GM21423 (cell line): Measurements from ENCODE around the gene HDAC9.

Experiments used
- ATAC-seq: cut with Tn5 transposase; IDR thresholded peaks from one replicate; pipeline ENCODE4 v1.9.1; 2021; ENCODE audit warnings: mild to moderate bottlenecking, moderate library complexity; ENCODE audit not compliant: unreplicated experiment

Gene HDAC9

DNA sequence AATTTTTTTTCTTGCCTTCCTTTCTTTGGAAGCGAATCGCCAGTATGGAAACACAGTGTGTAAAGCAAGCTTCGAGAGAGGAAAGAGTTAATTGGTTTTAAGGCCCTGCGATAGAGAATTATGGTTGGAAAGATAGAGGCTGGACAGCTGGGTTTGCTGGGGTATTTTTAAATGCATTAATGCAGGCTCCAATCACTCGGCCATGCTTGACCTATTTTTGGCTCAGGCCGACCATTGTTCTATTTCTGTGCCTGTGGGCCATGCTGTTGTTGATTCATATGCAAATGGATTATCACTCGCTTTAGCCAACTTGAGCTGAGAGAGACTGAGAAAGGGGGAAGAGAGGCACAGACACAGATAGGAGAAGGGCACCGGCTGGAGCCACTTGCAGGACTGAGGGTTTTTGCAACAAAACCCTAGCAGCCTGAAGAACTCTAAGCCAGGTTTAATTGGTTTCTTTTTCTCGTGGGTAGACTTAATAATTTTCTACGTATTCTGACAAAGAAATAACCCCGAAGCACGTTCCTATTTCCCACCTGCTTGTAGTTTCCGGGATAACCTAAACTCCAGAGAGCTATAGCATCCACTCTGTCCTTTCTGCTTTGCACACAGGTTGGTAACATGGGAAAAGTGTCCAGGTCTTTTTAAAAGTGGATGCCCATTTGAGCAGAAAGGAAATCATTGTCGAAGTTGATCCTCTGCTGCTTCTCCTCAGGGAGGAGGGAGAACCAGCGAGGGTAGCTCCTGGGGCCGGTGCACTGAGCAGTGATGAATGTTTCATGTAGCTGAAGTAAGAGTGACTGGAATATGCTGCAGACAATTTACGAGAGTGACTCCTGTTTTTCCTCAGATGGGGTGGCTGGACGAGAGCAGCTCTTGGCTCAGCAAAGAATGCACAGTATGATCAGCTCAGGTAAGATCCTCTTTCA lies at the start of gene HDAC9:
Gene HDAC9, plus strand, starts transcription at position 338 of the 929 bp plus-strand sequence. Its CDS starts 554 bp downstream, at position 892.
- ATAC-seq = peak; percentile 89

DNA sequence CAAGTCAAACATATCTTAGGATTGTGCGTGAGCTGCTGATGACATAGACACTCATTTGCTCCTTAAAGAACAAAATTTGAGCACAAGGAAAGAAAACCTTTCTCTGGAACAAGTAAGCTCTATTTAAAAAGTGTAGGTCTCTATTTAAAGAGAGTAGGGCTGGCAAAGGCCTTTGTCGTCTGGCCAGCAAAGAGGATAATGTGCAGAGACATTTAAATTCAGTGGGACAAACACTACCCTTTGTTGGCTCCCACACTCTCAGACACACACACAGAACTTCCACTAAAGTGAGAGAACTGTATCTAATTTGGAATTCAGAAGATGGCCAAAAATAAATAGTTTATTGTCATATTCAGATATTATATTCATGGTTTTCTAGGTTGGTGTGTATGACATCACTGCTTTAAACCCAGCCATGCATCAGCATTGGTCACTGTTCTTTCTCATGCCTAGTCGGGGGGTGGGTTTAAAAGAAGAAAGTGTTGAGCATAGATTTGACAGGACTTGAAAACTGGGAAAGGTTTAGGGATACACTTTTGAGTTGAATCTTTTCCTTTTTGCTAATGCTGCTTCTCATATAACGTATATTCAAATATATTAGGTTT lies 49.5 kb upstream of the HDAC9 start:
- no peak for ATAC-seq

DNA sequence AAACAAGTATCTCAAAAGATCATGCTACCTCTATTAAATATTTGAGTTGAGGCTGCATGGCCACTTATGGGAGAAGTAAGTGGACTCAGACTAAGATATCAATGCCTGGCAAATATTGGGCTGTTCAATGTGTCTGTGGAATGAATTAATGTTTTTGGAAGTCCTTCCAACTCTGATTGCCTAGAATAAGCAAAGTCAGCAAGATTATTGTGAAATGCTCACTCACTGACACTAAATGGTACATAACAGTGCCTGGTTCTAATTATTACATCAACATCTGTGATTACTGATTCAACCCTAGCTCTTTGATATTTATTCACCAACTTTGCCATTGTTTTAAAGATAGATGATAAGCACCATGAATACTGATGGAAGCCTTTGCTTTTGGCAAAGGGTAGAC lies 45.5 kb upstream of the HDAC9 start:
- no peak for ATAC-seq

DNA sequence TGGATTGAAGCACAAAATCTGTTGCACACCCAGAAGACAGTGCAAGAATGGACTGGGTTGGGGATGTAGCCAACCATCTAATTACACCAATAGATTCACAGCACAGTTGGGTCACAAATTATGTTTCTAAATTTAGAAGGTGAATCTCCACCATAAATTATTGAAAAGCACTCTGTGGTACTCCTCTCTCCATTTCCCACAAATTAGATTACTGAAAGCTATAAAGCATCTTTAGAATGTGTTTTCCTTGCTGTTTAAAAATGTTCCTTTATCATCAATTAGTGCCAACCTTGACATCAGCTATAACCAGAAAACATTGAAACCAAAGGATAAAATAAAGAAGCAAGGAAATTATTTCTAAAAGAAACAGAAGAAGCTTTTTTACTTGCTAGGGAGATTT lies 39.9 kb upstream of the HDAC9 start:
- ATAC-seq = no peak

DNA sequence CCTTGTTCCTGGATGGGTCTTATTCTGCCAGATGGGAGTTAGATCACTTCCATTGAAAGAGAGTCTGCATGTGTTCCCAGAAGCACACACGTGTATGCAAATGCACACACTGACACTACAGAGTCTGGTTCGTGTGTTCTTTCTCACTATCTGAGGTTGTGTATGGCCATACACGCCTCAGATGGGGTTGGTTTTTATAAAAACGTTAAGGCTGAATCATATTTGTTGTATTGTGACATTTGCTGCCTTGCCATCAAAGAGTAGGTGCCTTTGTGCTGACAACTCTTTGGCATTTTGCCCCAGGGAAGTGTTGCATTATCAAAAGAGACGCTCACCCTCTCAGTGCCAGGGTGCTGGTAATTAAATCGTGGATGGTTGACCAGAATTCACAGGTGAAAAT lies 37.7 kb upstream of the HDAC9 start:
- no peak for ATAC-seq

DNA sequence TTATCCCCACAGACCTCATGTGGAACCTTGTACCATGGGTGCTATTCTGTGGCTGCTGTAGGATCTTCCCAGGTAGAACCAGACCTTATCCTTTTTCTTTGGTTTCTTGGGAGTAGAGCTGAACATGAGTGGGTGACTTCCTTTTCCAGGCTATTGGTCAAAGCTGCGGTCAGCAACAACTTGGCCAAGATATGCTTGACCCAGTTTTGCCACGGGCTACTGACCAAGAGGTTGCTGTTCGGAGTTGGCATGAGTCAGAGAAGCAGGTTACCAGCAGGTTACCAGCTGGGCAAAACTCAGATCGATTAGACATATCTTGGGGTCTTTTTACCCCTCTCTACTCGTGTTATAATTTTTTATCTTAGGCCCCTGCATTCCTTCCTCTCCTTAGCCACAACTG lies 36.7 kb upstream of the HDAC9 start:
- no peak for ATAC-seq

DNA sequence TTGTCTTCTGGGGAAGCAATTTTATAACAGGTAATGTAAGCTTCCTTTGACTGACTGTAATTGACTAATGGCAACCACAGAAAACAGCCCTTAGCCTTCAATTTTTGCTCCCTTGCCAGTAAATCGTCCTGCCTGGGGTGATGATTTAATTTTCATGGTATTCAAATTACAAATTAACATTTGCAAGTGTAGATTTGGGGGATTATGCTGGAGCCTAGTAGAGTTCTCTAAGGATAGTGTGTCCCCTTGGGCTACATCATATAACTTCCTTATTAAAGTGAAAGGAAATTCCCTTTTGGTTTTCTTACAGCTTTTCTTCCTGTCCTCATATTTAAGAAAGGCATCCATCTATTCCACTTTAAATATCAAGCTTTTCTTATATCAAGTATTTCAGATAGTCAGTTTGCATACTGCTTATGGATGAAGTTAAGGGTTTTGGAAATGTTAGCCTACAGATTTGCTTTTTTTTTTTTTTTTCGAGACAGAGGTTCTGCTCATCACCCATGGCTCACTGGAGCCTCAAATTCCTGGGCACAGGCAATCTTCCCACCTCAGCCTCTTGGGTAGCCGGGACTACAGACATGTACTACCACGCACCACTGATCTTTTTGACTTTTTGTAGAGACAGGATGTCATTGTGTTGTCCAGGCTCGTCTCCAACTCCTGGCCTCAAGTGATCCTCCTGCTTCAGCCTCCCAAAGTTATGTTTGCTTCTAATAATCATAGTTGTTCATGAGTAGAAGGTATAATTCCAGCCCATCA lies 35.9 kb upstream of the HDAC9 start:
- no peak for ATAC-seq

DNA sequence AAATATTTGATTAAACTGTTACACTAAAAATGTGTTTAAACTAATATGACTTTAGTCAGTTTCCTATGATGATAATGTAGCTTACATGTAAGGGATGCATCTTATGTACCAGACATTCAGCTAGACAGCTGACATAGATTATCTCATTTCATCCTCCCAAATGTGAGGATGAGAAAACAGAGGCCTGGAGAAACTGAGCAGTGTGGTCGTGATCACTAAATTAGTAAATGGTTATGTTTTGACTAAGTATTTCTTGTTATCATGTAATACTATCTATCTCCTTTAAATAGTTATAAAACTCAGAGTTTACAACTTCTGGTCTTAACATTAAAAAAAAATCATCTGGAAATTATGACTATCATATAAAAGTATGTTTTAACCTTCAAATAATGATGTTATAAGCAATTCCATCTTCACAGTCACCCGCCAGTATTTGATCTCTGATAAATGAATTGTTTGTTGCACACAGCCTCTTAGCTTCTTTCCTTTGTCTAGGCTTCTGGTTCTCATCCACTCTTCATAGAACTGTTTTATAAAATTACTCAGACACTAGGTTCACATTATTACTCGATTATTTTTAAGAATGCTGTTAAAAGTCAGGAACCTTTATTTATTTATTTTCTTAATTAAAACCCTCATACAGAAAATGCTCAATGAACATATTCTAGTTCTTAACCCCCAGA lies 33.6 kb upstream of the HDAC9 start:
- ATAC-seq = no peak

DNA sequence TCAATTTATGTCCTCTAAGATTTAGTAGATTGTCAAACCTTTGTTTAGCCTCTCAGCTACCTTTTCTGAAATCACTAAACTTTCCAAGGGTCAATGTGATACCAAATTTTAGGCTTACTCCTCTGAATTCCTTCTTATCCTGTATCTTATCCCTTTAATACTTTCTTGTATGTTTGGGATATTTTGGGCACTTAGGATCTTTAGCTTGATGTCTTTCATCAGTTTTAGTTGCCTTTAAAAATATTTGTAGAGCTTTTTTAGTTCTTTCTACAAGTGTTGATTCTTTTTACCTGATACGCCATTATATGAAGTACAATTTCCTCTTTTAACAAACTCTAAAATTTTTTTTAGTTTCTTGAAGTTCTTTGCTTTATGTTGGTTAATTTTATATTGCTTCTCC lies 30.7 kb upstream of the HDAC9 start:
- ATAC-seq = no peak

DNA sequence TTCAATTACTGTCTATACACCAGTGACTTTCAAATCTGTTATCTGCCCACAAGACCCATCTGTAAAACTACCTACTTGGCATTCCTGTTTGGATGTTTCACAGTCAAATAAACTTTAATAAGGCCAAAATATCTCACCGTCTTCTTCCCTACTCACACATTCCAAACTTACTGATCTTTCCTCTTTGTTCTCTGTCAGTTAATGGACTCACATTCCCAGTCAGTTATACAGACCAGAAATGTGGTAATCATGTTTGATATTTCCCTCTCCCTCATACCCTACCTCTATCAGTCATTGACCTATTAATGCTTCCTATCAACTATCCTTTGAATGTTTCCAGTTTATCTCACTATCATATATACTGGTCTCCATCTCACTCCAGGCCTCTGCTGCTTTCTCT lies 28.5 kb upstream of the HDAC9 start:
- no peak for ATAC-seq

DNA sequence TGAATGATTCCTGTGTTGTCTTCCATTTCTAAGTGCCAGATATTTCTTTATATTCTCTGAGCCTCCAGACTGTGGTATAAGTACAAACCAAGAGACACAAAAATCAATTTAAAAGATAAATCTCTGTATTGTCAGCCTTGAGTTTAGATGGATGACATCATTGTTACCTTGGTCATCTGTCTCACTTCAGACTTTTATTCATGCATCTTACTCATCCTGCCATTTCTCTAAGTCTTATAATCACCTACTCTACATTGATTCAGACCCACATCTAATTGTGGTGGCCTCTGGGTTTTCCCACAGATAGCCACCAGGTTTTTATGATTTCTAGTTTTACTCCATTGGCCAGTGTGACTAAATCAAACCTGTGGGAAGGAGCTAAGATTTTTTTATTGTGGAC lies 26.8 kb upstream of the HDAC9 start:
- ATAC-seq = no peak

DNA sequence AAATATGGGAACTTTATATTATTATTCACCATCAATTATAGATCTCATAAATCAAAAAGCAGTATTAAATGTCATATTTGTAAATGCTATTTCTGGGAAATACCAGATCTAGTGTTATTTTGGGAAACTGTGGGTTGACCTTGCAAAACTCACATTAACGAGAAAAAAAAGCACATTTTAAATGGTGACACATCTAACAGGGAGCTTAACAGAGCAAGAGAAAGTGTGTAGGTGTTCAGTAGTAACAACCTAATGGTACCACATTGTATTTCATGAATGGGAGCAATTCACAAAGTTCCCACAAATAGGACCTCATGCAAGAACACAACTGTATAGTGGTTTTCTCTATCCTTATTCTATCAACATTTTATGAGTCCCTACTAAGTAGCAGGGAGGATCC lies 26.2 kb upstream of the HDAC9 start:
- ATAC-seq = no peak

DNA sequence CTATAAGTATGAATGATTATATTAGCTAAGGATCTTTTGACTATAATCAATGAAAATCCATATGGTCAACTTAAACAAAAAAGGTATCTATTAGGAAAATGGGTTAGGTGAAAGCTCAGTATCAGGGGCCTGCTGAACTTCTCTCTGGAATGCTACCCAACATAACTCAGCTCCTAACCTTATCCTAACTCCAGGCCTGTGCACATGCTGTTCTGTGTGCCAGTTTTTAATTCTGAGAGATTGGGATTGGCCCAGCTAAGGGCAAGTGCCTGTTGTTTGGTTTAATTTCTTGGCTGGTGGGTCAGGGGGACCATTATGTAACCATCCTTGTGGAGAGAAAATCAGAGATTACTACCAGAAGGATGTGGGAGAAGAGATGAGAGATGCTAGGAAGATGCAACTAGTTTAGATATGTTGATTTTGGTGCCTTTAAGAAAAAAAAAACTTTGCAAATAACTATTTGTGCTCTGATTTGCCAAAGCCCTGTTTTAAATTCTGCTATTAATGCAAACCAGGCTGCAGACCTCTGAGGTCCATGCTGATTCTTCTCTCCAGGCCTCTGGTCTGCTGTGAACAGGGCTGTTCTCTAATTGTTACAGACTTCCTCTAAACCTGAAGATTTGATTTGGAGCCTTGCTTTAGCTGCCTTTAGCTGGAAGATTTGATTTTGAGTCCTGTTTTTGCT lies 23.9 kb upstream of the HDAC9 start:
- ATAC-seq = no peak

DNA sequence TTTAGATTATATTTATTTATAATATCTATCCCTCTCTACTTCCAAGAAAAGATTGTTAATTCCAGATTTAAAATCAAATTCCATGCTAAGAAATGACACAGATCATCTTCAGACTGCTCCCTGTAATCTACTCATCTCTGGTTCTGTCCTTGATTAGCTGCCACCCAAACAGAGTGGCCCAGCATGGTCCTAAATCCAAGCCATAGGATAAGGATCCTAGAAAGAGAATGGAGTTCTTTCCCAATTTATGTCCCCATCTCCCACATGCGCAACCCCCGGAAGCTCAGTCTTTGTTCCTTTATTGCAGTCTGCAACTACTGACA lies 23.4 kb upstream of the HDAC9 start:
- ATAC-seq = no peak

DNA sequence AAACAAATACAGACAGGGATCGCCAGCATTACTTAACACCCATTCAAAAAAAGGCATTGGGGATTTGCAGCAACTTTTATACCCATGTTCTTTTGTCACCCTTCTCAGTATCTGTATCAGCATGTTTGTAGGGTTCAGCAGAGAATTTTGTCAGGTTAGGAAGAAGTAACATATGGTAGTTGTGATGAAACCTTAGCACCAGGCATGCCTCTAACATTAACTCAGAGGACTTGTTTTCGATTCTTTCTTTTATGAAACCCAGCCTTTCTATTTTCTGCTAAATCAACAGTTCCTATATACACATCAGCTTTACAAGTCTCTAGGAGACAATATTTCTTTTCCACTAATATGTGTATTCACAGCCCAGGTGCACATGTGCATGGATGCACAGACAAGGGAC lies 22.4 kb upstream of the HDAC9 start:
- ATAC-seq = no peak

DNA sequence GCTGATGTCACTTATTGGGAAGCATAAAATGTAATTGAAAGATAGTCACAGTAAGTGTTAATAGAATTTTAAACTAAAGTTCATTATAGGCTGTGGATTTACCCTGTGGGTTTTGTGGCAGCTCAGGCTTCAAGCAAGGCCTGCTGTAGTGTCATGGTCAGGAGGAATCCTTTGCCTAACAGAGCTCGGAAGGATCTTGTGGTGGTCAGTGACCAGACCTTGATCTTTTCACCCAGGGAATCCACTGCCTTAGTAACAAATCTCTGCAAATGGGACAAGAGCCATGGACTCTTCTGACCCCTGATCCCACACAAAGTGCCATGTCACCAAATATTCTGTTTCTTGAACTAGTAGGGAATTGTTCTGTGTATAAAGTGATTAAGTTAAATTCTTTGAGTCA lies 20.6 kb upstream of the HDAC9 start:
- ATAC-seq = no peak

DNA sequence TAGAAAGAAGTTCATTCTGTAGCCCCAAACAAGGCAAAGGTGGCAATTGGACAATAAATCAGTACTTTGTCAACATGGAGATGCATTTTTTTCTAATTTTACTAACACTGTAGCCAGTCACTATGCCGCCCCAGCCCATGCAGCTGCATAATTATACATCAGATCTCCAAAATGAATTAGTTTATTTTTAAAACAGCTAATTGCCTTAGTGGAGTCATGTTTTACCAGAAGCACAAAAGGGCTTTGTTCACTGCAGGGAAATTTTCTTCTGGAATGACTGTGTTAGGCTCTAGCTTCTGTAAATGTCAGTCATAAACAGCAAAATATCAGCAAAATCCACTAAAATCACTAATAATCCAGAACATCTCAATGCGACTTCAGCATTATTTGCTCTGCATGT lies 20.1 kb upstream of the HDAC9 start:
- ATAC-seq = no peak

DNA sequence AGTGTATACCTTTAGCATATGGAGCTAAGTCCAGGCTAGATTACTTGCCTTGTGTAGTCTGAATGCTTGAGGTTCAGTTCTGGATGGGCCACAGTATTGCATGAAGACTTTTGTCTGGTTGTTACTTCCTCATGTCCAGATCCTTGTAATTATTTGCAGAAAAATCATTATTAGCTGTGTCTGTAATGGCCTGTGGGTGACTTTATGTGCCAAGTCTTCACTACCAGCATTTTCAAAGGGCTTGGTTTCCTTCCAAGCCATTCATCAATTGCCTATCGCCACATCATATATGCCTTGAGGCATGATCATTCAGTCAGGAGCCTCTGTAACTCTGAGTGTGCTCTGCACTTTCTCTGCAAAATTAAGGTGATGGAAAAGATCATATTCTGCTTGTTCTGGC lies 13.8 kb upstream of the HDAC9 start:
- ATAC-seq = no peak

DNA sequence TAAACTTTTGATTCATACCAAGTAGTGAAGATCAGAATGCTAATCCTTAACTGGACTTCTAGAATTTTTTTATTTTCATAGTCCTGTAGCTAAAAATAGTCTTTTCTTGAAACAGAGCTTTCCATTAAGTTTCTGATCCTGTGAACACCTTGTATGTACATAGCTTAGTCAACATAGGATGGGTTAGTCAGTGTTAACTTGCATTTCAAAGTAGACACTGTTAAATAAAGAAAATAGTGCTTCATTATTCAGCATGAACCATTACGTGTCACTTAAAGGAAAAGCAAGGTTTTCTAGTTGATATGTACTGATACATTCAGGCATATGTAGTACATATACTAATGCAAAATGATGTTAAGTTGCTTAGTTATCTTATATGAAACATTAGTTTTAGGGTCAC lies 7.5 kb upstream of the HDAC9 start:
- no peak for ATAC-seq

DNA sequence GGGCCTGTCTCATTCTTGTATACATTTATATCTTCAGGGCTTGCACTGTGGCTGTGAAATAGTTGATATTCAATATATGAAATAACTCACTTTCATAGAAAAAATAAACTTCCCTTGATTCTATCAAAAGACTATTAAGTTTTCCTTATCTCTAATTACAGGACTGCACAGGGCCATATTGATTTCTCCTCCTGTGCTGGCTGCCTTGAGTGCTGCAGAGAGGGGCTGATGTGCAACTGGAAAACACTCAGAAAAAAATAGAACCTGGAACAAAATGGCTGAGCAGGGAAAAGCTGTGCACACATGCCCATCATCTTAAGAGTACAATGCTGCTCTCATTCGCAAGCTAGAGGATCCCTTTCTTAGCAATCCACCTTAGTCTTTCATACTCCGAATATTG lies 5.9 kb upstream of the HDAC9 start:
- ATAC-seq = no peak

DNA sequence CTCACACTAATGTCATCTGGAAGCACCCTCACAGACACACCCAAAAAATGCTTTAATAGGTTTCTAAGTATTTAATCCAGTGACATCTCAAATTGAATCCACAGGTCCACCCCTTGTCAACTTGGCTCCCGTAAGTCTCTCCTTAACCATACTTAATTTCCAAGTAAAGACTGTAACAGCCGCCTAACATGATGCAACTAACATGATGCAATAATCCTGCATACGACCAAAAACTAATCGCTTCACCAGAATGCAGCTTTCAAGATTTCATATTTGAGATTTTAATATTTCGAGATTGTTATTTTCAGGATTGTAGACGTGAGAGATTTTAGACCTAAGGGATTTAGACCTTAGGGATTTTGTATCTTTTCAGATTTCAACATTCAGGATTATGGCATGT lies 3.7 kb upstream of the HDAC9 start:
- no peak for ATAC-seq
